Ovary (tissue), 3 donors: ENCODE data around the gene ERO1A.

Experiments used
- EP300 ChIP-seq: sonication (generic); formaldehyde crosslinking; IDR thresholded peaks from one replicate; pipeline ENCODE4 v1.6.1; 2017; ENCODE audit warnings: antibody characterized with exemption
- TF ChIP-seq, protein P1 (sequence below), 3 donors: fragments of 450-650 bp in 2 of 3; fragments of 200-600 bp in 1 of 3; IDR thresholded peaks; one replicate each; pipeline versions ENCODE4 v1.5.1 to v1.8.0; 2016 to 2022; ENCODE audit warnings: antibody characterized with exemption in 3 of 3, mild to moderate bottlenecking in 1 of 3
- donor health status: DM: no; HTN: no; CAD: no.

GRCh38 chr14:52656905-52657304 is 38.5 kb downstream of the ERO1A start:
- TF ChIP-seq EP300 = no peak
- TF ChIP-seq, protein P1, sequence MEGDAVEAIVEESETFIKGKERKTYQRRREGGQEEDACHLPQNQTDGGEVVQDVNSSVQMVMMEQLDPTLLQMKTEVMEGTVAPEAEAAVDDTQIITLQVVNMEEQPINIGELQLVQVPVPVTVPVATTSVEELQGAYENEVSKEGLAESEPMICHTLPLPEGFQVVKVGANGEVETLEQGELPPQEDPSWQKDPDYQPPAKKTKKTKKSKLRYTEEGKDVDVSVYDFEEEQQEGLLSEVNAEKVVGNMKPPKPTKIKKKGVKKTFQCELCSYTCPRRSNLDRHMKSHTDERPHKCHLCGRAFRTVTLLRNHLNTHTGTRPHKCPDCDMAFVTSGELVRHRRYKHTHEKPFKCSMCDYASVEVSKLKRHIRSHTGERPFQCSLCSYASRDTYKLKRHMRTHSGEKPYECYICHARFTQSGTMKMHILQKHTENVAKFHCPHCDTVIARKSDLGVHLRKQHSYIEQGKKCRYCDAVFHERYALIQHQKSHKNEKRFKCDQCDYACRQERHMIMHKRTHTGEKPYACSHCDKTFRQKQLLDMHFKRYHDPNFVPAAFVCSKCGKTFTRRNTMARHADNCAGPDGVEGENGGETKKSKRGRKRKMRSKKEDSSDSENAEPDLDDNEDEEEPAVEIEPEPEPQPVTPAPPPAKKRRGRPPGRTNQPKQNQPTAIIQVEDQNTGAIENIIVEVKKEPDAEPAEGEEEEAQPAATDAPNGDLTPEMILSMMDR (IDR thresholded peaks at IDR 0.05) = no peak
